ENCODE measurements around the gene PRR19.
A peak's percentile ranks its signal among the peaks of the same experiment; 100 is the strongest.

Gene PRR19

DNA sequence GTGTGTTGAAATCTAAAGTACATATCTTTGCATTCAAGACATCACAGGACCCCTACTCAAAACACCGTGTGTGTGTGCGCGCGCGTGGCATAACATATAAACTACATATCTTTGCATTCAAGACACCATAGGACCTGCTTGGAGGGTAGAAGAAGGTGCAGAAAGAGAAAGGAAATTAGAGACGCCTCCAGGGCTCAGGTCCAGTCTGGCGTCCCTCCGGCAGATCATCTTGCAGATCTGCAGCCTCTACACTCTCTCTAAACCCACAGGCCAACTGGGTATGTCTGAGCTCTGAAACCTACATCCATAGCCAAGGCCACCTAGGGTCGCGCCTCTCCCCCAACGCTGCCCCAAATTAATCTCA lies 1.2 kb downstream of the PRR19 start:
- no peak for DNase-seq (ENCODE audit: low read depth)
- TF ChIP-seq, protein P1, sequence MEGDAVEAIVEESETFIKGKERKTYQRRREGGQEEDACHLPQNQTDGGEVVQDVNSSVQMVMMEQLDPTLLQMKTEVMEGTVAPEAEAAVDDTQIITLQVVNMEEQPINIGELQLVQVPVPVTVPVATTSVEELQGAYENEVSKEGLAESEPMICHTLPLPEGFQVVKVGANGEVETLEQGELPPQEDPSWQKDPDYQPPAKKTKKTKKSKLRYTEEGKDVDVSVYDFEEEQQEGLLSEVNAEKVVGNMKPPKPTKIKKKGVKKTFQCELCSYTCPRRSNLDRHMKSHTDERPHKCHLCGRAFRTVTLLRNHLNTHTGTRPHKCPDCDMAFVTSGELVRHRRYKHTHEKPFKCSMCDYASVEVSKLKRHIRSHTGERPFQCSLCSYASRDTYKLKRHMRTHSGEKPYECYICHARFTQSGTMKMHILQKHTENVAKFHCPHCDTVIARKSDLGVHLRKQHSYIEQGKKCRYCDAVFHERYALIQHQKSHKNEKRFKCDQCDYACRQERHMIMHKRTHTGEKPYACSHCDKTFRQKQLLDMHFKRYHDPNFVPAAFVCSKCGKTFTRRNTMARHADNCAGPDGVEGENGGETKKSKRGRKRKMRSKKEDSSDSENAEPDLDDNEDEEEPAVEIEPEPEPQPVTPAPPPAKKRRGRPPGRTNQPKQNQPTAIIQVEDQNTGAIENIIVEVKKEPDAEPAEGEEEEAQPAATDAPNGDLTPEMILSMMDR (IDR thresholded peaks at IDR 0.05; ENCODE audit: control insufficient read depth, extremely low read depth, insufficient read depth), result no peak
- peak overlapping the region; percentile 35 for H3K4me3 ChIP-seq (ENCODE audit: low read depth, low read length)

DNA sequence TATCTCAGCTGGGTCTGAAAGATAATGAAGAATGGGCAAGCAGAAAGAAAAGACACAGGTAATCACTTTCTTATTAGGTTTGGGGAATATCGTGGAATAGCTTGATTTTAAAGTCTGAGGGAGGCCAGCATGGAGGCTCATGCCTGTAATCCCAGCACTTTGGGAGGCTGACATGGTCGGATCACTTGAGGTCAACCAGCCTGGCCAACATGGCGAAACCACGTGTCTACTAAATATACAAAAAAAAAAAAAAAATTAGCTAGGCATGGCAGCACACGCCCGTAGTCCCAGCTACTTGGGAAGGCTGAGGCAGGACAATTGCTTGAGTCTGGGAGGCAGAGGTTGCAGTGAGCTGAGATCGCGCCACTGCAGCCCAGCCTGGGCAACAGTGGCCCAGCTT lies 1.9 kb downstream of the PRR19 start:
- DNase-seq (ENCODE audit: low read depth), result no peak
- TF ChIP-seq, protein P1 (IDR thresholded peaks at IDR 0.05; ENCODE audit: control insufficient read depth, extremely low read depth, insufficient read depth), result no peak
- no peak overlapping the region for H3K4me3 ChIP-seq (ENCODE audit: low read depth, low read length)

DNA sequence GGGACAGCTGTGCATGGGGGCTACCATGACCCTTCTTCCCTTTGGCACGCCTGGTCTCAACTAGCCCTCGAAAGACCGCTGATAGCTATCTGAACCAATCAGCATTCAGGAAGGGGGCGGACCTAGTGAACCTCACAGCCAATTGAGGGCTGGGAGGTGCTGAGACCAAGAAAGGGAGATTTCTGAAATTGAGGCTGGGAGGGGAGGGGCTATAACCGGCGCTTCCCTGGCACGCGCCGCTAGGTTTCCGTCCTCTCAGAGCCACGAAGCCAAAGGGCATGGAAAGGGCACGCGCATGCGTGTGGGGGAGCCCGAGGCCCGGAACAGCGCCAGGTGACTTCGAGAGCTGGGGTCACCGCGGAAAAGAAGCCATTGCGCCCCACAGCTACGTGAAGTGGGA lies 4.7 kb downstream of the PRR19 start:
- TF ChIP-seq, protein P1 (IDR thresholded peaks at IDR 0.05; ENCODE audit: control insufficient read depth, extremely low read depth, insufficient read depth), result no peak
- DNase-seq (ENCODE audit: low read depth), result no peak
- no peak overlapping the region for H3K4me3 ChIP-seq (ENCODE audit: low read depth, low read length)

DNA sequence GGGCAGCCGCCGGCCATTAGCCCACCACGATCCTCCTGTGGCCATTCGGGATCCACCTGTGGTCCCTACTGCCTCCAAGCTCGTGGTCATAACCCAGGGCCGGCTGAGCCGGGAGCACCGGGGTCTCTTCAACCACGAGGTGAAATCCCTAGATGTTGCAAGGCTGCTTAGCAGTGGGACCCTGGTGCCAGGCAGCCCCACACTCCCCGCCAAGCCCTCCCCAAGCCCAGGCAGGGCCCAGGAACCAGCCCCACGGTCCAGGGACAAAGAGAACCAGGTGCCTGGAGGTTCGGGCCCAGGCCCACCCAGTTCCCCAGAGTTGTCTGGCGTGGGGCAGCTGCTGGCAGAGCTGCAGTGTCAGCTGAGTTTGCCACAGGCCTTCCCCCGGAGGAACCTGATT lies 7.8 kb downstream of the PRR19 start:
- TF ChIP-seq, protein P1 (IDR thresholded peaks at IDR 0.05; ENCODE audit: control insufficient read depth, extremely low read depth, insufficient read depth), result no peak
- no peak for DNase-seq (ENCODE audit: low read depth)
- H3K4me3 ChIP-seq (ENCODE audit: low read depth, low read length), result no peak overlapping the region

DNA sequence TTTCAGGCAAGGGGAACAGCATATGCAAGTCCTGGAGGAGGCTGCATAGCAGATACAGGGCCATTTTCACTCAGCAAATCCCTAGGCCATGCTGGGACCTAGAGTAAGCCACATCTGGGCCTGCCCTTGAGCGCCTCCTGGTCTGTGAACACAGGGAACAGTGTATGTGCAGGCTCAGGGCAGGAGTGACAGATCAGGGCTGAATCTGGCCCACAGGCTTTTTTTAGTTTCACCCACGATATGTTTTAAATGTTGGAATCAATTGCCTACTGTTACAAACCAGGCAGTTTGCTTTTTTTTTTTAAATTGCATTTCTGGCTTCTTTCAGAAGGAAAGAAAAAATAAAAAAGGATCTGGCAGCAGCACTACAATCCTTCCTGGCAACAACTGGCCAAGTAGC lies 9.7 kb downstream of the PRR19 start:
- TF ChIP-seq, protein P1 (IDR thresholded peaks at IDR 0.05; ENCODE audit: control insufficient read depth, extremely low read depth, insufficient read depth), result no peak
- no peak for DNase-seq (ENCODE audit: low read depth)
- H3K4me3 ChIP-seq (ENCODE audit: low read depth, low read length), result no peak overlapping the region

DNA sequence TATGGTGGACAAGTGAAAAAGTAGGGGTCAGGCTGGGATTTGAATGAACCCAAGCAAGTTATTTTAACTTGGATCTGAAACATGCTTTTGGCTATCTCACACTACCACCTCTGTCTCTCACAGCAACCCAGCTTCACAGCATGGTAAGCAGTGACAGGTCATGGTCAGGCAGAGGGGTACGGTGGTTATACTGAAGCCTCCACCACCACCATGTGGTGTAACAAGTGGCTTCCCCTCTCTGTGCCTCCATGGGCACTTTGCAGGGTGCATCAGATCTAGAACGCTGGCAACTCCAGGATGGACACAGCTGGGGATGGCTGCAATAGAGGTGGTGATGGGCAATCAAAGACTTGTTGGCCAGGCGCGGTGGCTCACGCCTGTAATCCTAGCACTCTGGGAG lies 10.4 kb downstream of the PRR19 start:
- TF ChIP-seq, protein P1 (IDR thresholded peaks at IDR 0.05; ENCODE audit: control insufficient read depth, extremely low read depth, insufficient read depth), result no peak
- DNase-seq (ENCODE audit: low read depth), result no peak
- H3K4me3 ChIP-seq (ENCODE audit: low read depth, low read length), result no peak overlapping the region

DNA sequence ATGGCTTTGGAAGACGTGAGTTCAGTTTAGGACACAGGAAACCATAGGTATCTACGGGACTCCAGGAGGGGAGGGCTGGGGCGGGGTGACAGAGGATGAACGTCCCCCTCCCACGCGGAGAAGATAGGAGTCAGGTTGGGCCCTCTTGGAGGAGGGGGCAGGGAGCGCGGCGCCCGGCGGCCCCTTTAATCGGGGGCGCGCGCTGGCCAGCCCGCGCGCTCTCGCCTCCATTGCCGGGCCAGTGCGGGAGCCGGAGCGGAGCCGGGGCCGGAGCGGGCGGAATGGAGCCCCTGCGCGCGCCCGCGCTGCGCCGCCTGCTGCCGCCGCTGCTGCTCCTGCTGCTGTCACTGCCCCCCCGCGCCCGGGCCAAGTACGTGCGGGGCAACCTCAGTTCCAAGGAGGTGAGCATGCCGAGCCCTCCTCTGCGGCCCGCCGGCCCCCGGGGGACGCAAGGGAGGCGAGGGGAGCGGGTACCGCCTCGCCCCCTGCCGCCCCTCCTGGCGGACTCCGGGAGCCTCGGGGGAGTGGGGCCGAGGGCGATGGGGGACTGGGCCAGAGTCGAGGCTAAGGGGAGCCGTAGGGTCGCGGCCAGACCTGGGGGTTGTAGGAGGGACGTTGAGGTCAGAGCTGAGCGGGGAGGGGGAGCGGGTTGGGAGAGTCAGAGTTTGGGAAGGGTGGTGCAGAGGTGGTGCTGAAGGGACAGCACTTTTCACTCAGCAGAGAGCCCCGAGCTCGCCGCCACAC lies 11.3 kb downstream of the PRR19 start, which contains the start of gene TMEM145:
TMEM145 (plus strand) TSS at position 214 of the 744 bp plus-strand sequence; CDS start at position 282, 68 bp downstream.
- no peak for DNase-seq (ENCODE audit: low read depth)
- H3K4me3 ChIP-seq (ENCODE audit: low read depth, low read length), result peak within 1 kb of the TSS; percentile 54
- TF ChIP-seq, protein P1 (IDR thresholded peaks at IDR 0.05; ENCODE audit: control insufficient read depth, extremely low read depth, insufficient read depth), result peak; percentile 17; the same call in 1 of the 2 replicates
